Adrenal gland (tissue), 12 donors: ENCODE data around the gene SLC24A3. TPM values are rescaled to one million over a fixed set of nuclear protein-coding genes. Genes with fewer than 3 reads are reported as not detected.

Experiments used
- DNase-seq, 7 donors: peaks; one replicate each; pipeline ENCODE4 v3.0.0-alpha.2; 2019 to 2020
- H3K27ac ChIP-seq, 5 donors: fragments of 200-600 bp; sonication (generic) in 4 of 5; 1 replicate in 3 of 5; 2 replicates in 2 of 5; pipeline versions ENCODE4 v1.5.1 to v1.8.0; 2016 to 2020; ENCODE audit warnings: mild to moderate bottlenecking in 1 of 5
- H3K27me3 ChIP-seq: fragments of 200-600 bp; 2 replicates; pipeline ENCODE4 v1.8.0; 2021
- H3K36me3 ChIP-seq, 2 donors: fragments of 200-600 bp; replicated peaks in 1 of 2; 1 replicate in 1 of 2; 2 replicates in 1 of 2; pipeline versions ENCODE4 v1.5.1 to v1.8.0; 2018 to 2022
- H3K4me1 ChIP-seq, 2 donors: fragments of 200-600 bp; replicated peaks in 1 of 2; 1 replicate in 1 of 2; 2 replicates in 1 of 2; pipeline versions ENCODE4 v1.5.1 to v1.8.0; 2018 to 2021
- H3K4me3 ChIP-seq, 4 donors: fragments of 200-600 bp; sonication (generic) in 3 of 4; one replicate each; pipeline ENCODE4 v1.5.1; 2016 to 2018
- H3K9me3 ChIP-seq, 3 donors: fragments of 200-600 bp; sonication (generic) in 1 of 3; replicated peaks in 1 of 3; 1 replicate in 2 of 3; 2 replicates in 1 of 3; pipeline versions ENCODE4 v1.5.1 to v1.8.0; 2016 to 2021
- POLR2A ChIP-seq, 2 donors: fragments of 450-650 bp; IDR thresholded peaks; one replicate each; pipeline ENCODE4 v1.6.1; 2017; ENCODE audit warnings: antibody characterized with exemption in 2 of 2, mild to moderate bottlenecking in 2 of 2, moderate library complexity in 1 of 2
- WGBS, 4 donors: extraction: QIAGEN DNeasy Blood & Tissue Kit in 2 of 4; methylation state at CpG; one replicate each; pipeline versions ENCODE4 v1.1.5 to v1.1.7; 2013 to 2017; 5-methylcytosine and 5-hydroxymethylcytosine counted together
- intact Hi-C, 2 donors: fragments of 100-400 bp; cut with DNase I; formaldehyde crosslinking; loops; one replicate each; pipeline versions ENCODE4 v1.14.1 to v1.15.0; 2022 to 2023
- polyA plus RNA-seq, 3 donors: library from polyadenylated mRNA; stranded (reverse); fragments of 200-250 nt in 2 of 3; fragments of 350-450 nt in 1 of 3; fragmentation: Illumina TruSeq in 1 of 3; extraction: RNeasy Lipid Tissue Mini Kit (QIAGEN cat#74804) in 1 of 3; gene quantifications; one replicate each; pipeline ENCODE4 v1.2.3, GENCODE V29; 2013 to 2014
- total RNA-seq, 9 donors: library from RNA; depleted of rRNA in 4 of 9; stranded (reverse); fragments of >200 nt in 4 of 9; fragments of 120-200 nt in 1 of 9; fragmentation: NEBNext Ultra II Directional in 1 of 9; extraction: Animal tissue kit (Norgen Biotek cat#: 25700) in 1 of 9; gene quantifications; one replicate each; pipeline versions ENCODE4 v1.1.0 to v1.2.4, GENCODE V29; 2013 to 2023
- TF ChIP-seq, protein P1 (sequence below), 6 experiments: fragments of 450-650 bp in 4 of 6; fragments of 200-600 bp in 2 of 6; sonication (generic) in 1 of 6; IDR thresholded peaks; 1 replicate in 5 of 6; 2 replicates in 1 of 6; pipeline versions ENCODE4 v1.5.1 to v1.8.0; 2016 to 2021; ENCODE audit warnings: antibody characterized with exemption in 6 of 6, mild to moderate bottlenecking in 2 of 6, moderate library complexity in 1 of 6
- donor health status: healthy with polysubstance abuse.
- donor health status: Bipolar disorder and iron deficiency.
- donor health status: DM: yes; HTN: yes; CAD: no.
- donor health status: DM: no; HTN: no; CAD: no.
- donor health status: DM: no; HTN: no; CAD: no.
- donor health status: DM: yes; HTN: yes; CAD: no.

Gene SLC24A3
- total and polyA plus RNA-seq, 12 donors: 0.89 to 44.4 (median 2.7) TPM

DNA sequence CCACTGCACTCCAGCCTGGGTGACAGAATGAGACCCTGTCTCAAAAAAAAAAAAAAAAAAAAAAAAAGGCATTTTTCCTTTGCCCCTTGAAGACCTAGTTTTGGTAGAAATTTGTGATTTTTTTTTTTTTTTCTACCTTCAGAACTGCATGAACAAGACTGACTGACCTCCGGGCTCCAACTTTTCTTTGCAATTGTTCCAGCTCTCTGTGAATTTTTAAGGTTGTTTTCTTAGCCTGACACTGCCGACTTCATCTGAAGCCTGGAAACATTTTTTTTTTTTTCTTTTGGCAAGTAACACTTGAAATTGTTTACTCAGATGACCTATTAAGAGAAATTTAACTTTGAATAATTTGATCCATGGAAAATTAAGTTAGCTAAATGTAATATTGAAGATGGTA is 73.0 kb downstream of the SLC24A3 start:
- intact Hi-C loops: no loop called here
- H3K27me3 ChIP-seq: no peaks in the 10 kb centered on the region
- H3K4me1 ChIP-seq: peaks cover 4 to 33% of the 10 kb centered on the region in 2 donors
- no peak for DNase-seq
- H3K36me3 ChIP-seq: no peaks in the 10 kb centered on the region
- H3K27ac ChIP-seq: no peak overlapping the region
- no peak for TF ChIP-seq POLR2A (IDR thresholded peaks at IDR 0.05)
- TF ChIP-seq, protein P1, sequence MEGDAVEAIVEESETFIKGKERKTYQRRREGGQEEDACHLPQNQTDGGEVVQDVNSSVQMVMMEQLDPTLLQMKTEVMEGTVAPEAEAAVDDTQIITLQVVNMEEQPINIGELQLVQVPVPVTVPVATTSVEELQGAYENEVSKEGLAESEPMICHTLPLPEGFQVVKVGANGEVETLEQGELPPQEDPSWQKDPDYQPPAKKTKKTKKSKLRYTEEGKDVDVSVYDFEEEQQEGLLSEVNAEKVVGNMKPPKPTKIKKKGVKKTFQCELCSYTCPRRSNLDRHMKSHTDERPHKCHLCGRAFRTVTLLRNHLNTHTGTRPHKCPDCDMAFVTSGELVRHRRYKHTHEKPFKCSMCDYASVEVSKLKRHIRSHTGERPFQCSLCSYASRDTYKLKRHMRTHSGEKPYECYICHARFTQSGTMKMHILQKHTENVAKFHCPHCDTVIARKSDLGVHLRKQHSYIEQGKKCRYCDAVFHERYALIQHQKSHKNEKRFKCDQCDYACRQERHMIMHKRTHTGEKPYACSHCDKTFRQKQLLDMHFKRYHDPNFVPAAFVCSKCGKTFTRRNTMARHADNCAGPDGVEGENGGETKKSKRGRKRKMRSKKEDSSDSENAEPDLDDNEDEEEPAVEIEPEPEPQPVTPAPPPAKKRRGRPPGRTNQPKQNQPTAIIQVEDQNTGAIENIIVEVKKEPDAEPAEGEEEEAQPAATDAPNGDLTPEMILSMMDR (IDR thresholded peaks at IDR 0.05): no peak
- 19 to 44% (median 32%) methylated on average over 2 of the region's 2 CpGs for WGBS, 4 donors
- no peaks in the 10 kb centered on the region for H3K9me3 ChIP-seq
- H3K4me3 ChIP-seq: no peak overlapping the region

- H3K36me3 ChIP-seq: no peaks in the 10 kb centered on the region
- TF ChIP-seq POLR2A (IDR thresholded peaks at IDR 0.05): no peak
- TF ChIP-seq, protein P1 (IDR thresholded peaks at IDR 0.05): no peak
- peak overlapping the region in 3 of 5 donors; percentile 6 to 23 (median 14) for H3K27ac ChIP-seq
- peaks cover 12 to 42% of the 10 kb centered on the region in 2 donors for H3K4me1 ChIP-seq
- intact Hi-C loops: no loop called here
- 59 to 73% (median 66%) methylated on average over 2 of the region's 2 CpGs for WGBS, 4 donors
- no peak for DNase-seq
- no peak overlapping the region for H3K4me3 ChIP-seq
- no peaks in the 10 kb centered on the region for H3K9me3 ChIP-seq
- no peaks in the 10 kb centered on the region for H3K27me3 ChIP-seq
These were observed 75.6 kb downstream of the SLC24A3 start for GRCh38 chr20:19288061-19288460.

GRCh38 chr20:19288636-19289035 is 76.2 kb downstream of the SLC24A3 start:
- TF ChIP-seq POLR2A (IDR thresholded peaks at IDR 0.05): no peak
- TF ChIP-seq, protein P1 (IDR thresholded peaks at IDR 0.05): no peak
- no peaks in the 10 kb centered on the region for H3K27me3 ChIP-seq
- 33 to 48% (median 39%) methylated on average over 3 of the region's 3 CpGs for WGBS, 4 donors
- intact Hi-C loops: no loop called here
- H3K9me3 ChIP-seq: no peaks in the 10 kb centered on the region
- H3K4me1 ChIP-seq: peaks cover 12 to 42% of the 10 kb centered on the region in 2 donors
- no peak for DNase-seq
- H3K36me3 ChIP-seq: no peaks in the 10 kb centered on the region
- H3K4me3 ChIP-seq: no peak overlapping the region
- H3K27ac ChIP-seq: peak overlapping the region in 2 of 5 donors; percentile 7 to 23

DNA sequence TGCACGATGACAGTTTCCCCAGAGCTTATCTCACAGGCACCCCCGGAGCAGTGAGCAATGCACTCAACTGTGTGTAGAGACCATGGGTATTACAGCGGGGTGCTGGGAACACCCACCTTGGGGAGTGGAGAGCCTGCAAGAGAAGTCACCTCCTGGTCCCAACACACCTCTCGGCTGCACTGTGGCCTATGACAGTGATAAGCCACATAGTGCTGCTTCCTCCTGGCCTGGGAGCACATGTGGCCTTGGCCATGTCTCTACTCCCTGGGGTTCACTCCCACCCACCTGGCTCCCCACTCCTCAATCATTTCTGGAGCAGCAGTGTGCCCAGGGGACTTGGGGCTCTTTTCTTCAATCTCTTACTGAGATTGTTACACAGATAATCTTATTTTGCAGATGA is 77.0 kb downstream of the SLC24A3 start:
- Histone ChIP-seq H3K9me3 (no peaks in the 10 kb centered on the region), H3K36me3 (no peaks in the 10 kb centered on the region), H3K27me3 (no peaks in the 10 kb centered on the region), H3K27ac (no peak overlapping the region), H3K4me1 (peaks cover 12 to 37% of the 10 kb centered on the region in 2 donors), H3K4me3 (no peak overlapping the region)
- TF ChIP-seq POLR2A (IDR thresholded peaks at IDR 0.05): no peak
- TF ChIP-seq, protein P1 (IDR thresholded peaks at IDR 0.05): no peak
- 94 to 100% (median 96%) methylated on average over 1 to 4 of the region's 4 CpGs for WGBS, 4 donors
- intact Hi-C loops: no loop called here
- DNase-seq: no peak
